GM18868 (cell line): ENCODE measurements around the gene ARL4A.
"Not testable (repeated sequence)": the region's sequence is repeated elsewhere in the genome, so short reads cannot be mapped to it uniquely, and the experiment has no call there.

Source experiments
- ATAC-seq: cut with Tn5 transposase; IDR thresholded peaks from one replicate; pipeline ENCODE4 v1.9.1; 2021; ENCODE audit warnings: mild to moderate bottlenecking, moderate library complexity; ENCODE audit not compliant: unreplicated experiment

ARL4A gene, protein sequence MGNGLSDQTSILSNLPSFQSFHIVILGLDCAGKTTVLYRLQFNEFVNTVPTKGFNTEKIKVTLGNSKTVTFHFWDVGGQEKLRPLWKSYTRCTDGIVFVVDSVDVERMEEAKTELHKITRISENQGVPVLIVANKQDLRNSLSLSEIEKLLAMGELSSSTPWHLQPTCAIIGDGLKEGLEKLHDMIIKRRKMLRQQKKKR

DNA sequence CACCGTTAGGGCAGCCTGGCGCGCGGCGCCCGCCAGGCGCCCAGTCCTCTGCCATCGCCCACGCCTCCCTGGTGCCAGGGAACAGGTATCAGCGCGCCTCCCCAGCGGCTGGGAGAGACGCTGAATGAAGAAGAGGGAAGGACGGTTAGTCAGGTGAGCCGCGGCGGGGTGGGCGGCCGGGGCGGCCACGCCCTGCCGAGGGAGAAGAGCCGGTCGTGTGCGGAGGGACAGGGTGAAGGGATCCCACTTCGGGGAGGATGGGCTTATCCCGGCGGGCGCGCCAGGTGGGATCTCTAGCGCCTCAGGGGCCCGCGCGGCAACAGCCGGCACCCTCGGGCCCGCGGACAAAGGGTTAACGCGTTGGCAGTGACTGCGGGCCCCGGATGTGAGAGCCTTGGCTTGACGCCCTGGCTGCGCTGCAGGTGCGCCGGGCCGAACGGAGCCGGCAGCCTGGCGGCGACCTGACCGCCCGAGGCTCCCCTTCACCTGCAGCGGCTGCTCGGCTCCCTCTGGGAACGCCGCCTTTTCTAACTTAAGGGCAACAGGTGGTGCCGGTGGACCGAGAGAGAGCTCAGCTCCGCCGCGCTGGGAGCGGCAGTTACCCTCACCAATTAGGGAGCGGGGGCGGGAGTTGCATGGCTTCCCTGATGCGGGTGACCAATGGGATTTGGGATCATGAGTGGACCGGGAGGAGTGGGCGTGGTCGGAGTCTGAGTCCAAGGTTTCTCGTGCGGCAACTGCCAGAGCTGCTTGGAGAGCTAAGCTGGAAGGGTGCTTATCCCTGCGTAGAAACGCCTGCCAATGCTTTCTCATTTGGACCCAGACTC, at the start of gene ARL4A:
TSS of gene ARL4A (plus strand) at position 743 of the 827 bp plus-strand sequence. CDS start 622 bp downstream, outside the sequence.
- ATAC-seq: peak; percentile 80

GRCh38 chr7:12637819-12638592, 49.4 kb upstream of the ARL4A start:
- ATAC-seq: peak; percentile 54

GRCh38 chr7:12638851-12639456, 48.5 kb upstream of the ARL4A start:
- peak; percentile 29 for ATAC-seq

DNA sequence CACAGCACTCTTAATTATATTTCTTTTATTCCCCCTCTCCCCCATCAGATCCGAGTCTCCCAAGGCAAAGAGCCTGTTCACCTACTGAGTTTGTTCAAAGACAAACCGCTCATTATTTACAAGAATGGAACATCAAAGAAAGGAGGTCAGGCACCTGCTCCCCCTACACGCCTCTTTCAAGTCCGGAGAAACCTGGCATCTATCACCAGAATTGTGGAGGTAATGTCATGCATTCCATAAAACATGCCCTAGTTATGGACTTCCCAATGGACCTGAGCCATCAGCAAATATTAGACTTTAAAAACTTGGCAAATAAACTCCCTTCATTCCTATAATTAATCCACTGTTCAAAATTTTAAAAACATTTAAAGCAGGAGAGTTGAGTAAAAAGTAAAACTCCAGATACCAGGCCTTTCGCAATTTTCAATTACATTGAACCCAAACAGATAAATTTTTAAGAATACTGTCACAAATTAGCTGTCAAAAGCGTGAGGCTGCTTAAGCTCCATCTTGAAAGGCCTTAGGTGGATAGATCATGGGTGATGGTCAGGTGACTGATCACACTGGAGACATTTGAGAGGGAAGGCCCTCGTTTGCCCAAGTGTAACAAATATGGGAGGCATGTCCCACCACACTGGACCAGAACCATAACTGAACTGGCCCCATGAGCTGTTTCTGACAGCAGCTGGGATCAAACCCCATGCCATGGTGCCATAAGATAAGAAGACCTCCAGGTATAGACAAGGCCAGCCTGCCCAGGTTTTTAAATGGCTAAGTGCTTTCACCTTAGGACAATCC, 46.9 kb upstream of the ARL4A start:
- no peak for ATAC-seq

GRCh38 chr7:12641196-12641595, 46.2 kb upstream of the ARL4A start:
- ATAC-seq: no peak

DNA sequence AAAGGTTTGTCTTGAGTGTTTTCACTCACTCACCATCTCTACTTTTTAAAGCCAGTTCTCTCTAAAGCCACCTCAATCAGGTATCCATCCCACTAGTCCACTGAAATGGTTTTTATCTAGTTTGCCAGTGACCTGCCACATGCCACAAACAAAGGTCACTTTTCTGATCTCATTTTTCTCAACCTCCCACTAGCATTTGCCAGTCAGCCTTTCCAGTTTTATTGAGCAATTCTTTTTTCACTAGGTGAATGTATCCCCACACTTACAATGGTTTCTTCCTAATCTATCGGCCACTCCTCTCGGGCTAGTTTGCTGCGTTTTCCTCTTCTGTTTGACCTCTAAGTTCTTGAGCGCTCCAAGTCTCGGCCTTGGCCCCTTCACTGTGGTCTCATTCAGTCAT, 44.9 kb upstream of the ARL4A start:
- ATAC-seq: no peak

- no peak for ATAC-seq
These were observed 44.3 kb upstream of the ARL4A start for GRCh38 chr7:12643001-12643643.

DNA sequence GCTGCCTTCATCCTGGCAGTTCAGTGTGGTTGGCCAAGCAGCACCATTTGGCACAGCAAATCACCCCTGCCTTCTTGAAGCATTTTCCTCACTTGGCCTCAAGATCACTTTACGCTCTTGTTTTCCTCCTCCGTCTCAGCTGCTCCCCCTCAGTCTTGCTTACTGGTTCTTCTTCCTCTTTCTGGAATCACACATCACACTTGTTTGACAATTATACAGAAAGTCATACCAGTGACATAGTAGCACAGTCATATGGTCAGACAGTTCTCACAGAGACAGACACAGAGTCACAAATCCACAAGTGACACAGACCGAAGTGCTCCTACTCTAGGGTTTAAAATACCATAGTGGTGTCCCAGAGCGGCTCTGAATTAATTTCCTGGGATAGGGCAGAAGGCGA, 43.8 kb upstream of the ARL4A start:
- peak; percentile 78 for ATAC-seq

DNA sequence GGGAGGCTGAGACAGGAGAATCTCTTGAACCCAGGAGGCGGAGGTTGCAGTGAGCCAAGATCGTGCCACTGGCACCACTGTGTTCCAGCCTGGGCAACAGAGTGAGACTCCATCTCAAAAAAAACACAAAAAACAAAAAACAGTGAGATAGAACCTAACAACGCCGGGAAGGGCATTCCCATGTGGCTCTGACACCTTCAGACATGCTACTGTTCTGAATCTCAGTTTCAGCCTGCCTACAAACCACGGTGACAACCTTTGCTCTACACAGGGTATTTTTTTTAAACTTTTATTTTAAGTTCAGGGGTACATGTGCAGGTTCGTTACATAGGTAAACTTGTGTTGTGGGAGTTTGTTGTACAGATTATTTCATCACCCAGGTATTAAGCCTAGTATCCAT, 42.2 kb upstream of the ARL4A start:
- ATAC-seq: peak; percentile 51

GRCh38 chr7:12646139-12646538, 41.3 kb upstream of the ARL4A start:
- no peak for ATAC-seq

DNA sequence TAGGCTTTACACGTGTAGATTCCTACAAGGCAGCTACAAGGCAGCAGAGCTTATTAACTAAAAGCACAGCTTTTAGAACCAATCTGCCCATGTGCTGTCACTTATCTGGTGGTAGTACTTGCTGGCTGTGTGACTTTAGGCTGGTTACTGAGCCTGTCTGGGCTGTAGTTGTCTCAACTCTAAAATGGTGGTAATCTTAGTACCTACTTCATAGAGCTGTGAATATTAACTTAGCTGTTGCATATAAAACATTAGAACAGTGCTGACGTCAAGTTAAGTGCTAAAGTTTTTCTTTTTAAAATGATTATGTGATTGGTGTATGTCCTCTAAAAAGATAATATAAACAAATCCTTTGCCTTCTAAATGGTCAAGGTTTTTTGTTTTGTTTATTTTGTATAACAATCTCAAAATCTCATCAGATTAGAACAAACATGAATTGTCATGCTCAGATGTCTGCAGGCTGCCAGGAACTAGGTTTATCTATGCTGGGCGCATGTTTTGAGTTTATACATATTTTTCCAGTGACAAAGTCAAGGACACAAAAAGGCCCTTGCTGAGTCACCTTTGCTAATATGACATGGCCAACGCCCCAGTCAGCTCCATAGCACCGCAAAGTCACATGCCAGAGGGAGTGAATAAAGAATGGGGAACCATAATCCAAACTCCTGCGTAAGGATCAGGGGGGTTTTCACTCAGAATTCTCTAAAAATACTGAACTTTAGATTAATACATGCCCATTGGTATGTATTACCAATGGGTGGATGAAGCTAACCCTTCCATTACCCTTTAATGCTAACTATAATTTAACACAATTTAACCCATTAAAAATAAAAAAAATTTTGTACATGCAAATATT, 39.8 kb upstream of the ARL4A start:
- no peak for ATAC-seq

DNA sequence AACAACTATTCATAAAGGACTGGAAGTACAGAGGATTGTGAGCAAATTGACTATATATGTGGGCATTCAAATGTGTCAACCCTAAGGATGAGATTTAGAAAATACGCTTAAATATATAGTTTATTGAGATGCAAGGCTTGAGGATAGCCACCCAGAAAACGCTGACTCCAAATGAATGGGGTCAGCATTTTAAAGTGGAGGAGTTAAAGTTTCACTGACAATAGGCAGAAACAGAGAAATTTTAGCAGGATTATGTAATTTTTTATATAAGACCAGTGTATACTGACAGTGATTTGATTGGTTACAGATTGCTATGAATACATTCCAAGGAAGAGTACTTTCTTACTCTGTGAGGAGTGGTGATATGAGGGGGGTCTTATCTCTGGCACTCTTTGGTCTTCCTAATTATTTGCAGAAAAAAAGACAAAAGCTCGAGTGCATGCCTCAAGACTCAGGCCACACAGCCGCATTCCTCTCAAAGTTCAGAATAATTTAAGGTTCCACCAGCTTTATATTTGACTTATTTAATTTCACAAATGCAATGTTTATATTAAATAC, 38.6 kb upstream of the ARL4A start:
- no peak for ATAC-seq

DNA sequence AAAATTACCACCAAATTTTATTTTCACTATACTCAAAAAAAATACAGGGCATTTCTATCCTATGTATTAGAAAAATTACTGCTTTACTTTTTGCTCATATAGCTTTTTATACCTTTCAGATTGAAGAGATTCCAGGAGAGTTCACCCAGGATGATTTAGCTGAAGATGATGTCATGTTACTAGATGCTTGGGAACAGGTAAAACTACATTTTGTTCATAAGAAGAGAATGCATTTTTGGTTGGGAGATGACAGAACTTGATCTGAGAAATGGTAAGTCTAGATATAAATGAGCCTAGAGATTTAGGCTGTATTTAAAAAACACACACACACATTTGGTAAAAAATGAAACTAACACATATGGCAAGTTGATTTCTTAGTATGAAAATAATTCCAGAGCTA, 38.1 kb upstream of the ARL4A start:
- no peak for ATAC-seq

DNA sequence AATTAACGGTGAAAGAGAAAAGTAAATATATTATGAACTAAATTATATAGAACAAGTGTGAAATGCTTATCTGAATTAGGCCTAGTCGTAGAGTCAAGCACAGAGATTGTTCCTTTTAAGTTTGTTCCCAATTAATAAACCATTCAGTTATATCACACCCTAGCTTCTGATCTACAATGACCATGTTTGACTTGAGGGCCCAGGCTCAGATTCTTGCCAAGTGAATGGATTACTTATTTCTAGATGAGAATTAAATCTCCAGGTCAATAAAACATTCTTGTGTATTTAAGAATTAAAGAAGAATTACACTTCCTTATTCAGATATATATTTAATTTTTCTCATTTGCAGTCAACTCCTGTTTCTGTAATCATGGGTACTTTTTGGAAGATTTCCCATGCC, 37.4 kb upstream of the ARL4A start:
- ATAC-seq: no peak

DNA sequence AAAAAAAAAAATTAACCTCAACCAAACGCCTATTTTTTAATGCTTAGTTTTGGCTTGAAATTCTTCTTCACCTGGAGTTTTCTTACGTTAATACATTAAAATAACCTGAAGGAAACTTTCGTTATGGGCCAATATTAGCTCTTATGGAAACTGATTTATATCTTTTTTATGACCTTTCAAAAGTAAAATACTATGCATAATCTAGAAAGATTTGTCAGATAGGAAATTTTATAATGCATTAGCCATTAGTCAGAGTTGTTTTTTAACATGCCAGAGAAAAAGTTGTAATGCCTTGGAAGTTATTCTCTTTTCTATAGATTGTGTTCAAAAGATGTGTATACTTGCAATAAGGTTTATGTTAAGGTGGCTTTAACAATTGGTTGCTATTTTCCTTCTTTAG, 34.3 kb upstream of the ARL4A start:
- ATAC-seq: no peak

GRCh38 chr7:12653518-12653917, 33.9 kb upstream of the ARL4A start:
- no peak for ATAC-seq

- ATAC-seq: no peak
These were observed 32.3 kb upstream of the ARL4A start for GRCh38 chr7:12655161-12655560.

- not testable (repeated sequence) for ATAC-seq
These were observed 27.0 kb upstream of the ARL4A start for GRCh38 chr7:12660423-12660822.

GRCh38 chr7:12660986-12661385, 26.4 kb upstream of the ARL4A start:
- ATAC-seq: not testable (repeated sequence)
